ENCODE data around the gene C19orf67.
"Not testable (repeated sequence)": the region's sequence is repeated elsewhere in the genome, so short reads cannot be mapped to it uniquely, and the experiment has no call there.

The C19orf67 gene

DNA sequence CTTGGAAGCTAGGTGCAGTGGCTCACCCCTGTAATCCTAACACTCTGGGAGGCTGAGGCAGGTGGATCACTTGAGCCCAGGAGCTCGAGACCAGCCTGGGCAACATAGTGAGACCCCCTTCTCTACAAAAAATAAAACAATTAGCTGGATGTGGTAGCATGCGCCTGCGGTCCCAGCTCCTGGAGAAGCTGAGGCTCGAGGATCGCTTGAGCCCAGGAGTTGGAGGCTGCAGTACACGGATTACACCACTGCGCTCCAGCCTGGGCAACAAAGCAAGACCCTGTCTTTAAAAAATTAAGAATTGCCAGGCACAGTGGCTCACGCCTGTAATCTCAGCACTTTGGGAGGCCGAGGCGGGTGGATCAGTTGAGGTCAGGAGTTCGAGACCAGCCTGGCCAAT lies 34.6 kb downstream of the C19orf67 start:
- peaks cover 53% of the 10 kb centered on the region for H3K36me3 ChIP-seq (ENCODE audit: control insufficient read depth, insufficient read depth, low read length)
- DNase-seq; H3K4me3 ChIP-seq (ENCODE audit: insufficient read depth, low read depth, low read length, poor library complexity, severe bottlenecking); H3K27ac ChIP-seq (ENCODE audit: insufficient read depth, low read length, poor library complexity, severe bottlenecking); H3K27me3 ChIP-seq (replicated peaks; ENCODE audit: control insufficient read depth, insufficient read depth, low read length, poor library complexity, severe bottlenecking); H3K9me3 ChIP-seq (ENCODE audit: control insufficient read depth, low read length); H3K4me1 ChIP-seq (ENCODE audit: control insufficient read depth, insufficient read depth, low read length, poor library complexity, severe bottlenecking): not testable (repeated sequence)

DNA sequence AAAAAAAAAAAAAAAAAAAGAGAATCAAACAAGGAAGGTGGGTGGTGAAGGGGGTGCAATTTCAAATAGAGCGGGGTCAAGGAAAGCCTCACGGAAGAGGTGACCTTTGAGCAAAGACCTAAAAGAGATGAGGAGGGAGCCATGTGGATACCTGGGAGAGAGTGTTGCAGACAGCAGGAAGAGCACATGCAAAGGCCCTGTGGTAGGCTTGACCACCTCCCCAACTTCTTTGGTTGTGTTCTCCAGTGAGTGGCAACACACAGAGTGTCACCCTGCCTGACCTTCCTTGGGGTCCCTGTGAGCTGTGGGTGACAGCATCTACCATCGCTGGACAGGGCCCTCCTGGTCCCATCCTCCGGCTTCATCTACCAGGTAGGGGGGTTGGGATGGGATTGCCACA lies 35.1 kb downstream of the C19orf67 start:
- Histone ChIP-seq H3K27me3 (replicated peaks; ENCODE audit: control insufficient read depth, insufficient read depth, low read length, poor library complexity, severe bottlenecking) (no peaks in the 10 kb centered on the region), H3K9me3 (ENCODE audit: control insufficient read depth, low read length) (no peaks in the 10 kb centered on the region), H3K27ac (ENCODE audit: insufficient read depth, low read length, poor library complexity, severe bottlenecking) (no peak overlapping the region), H3K4me1 (ENCODE audit: control insufficient read depth, insufficient read depth, low read length, poor library complexity, severe bottlenecking) (no peaks in the 10 kb centered on the region), H3K4me3 (ENCODE audit: insufficient read depth, low read depth, low read length, poor library complexity, severe bottlenecking) (no peak overlapping the region), H3K36me3 (ENCODE audit: control insufficient read depth, insufficient read depth, low read length) (peaks cover 55% of the 10 kb centered on the region)
- DNase-seq = no peak

DNA sequence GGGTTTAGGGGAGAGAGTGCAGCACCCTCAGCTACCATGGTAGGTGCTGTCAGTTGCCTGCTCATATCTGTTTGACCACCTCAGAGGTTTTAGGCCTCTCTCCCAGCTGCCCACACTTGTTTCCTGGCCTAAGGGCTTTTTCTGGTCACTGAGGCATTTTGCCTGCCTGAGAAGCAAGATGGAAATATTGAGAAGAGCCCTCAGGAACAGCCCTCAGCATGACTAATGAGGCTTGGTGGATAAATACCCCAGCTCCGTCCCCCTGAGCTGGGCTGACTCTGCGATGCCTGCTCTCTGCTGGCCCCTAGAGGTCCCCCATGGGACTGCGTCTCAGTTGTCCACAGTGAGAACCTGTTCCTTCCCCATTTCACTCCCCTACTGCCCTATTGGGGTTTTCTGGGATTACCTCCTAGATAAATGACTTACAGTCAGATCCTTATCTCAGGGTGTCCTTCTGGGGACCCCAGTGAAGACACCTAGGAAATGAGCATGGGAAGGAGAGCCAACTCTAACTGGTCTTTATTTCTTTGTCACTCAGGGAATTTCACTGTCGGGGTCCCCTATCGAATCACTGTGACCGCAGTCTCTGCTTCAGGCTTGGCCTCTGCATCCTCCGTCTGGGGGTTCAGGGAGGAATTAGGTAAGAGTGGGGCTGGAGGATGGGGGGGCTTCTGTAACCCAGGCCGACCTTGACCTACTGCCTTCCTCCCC lies 37.0 kb downstream of the C19orf67 start:
- Histone ChIP-seq H3K4me1 (ENCODE audit: control insufficient read depth, insufficient read depth, low read length, poor library complexity, severe bottlenecking) (no peaks in the 10 kb centered on the region), H3K9me3 (ENCODE audit: control insufficient read depth, low read length) (no peaks in the 10 kb centered on the region), H3K36me3 (ENCODE audit: control insufficient read depth, insufficient read depth, low read length) (peaks cover 71% of the 10 kb centered on the region), H3K27me3 (replicated peaks; ENCODE audit: control insufficient read depth, insufficient read depth, low read length, poor library complexity, severe bottlenecking) (no peaks in the 10 kb centered on the region), H3K4me3 (ENCODE audit: insufficient read depth, low read depth, low read length, poor library complexity, severe bottlenecking) (no peak overlapping the region), H3K27ac (ENCODE audit: insufficient read depth, low read length, poor library complexity, severe bottlenecking) (peak overlapping the region; percentile 5)
- peak; percentile 49 to 57 (median 52) for DNase-seq

DNA sequence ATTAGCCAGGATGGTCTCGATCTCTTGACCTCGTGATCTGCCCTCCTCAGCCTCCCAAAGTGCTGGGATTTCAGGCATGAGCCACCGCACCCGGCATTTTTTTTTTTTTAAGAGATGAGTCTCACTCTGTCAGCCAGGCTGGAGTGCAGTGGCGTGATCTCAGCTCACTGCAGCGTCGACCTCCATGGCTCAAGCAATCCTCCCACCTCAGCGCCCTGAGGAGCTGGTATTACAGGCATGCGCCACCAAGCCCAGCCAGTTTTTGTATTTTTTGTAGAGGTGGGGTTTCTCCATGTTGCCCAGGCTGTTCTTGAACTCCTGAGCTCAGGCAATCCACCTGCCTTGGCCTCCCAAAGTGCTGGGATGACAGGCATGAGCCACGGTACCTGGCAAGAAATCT lies 37.7 kb downstream of the C19orf67 start:
- H3K9me3 ChIP-seq (ENCODE audit: control insufficient read depth, low read length); H3K4me3 ChIP-seq (ENCODE audit: insufficient read depth, low read depth, low read length, poor library complexity, severe bottlenecking); H3K27ac ChIP-seq (ENCODE audit: insufficient read depth, low read length, poor library complexity, severe bottlenecking); DNase-seq; H3K27me3 ChIP-seq (replicated peaks; ENCODE audit: control insufficient read depth, insufficient read depth, low read length, poor library complexity, severe bottlenecking); H3K4me1 ChIP-seq (ENCODE audit: control insufficient read depth, insufficient read depth, low read length, poor library complexity, severe bottlenecking): not testable (repeated sequence)
- H3K36me3 ChIP-seq (ENCODE audit: control insufficient read depth, insufficient read depth, low read length) = peaks cover 70% of the 10 kb centered on the region

DNA sequence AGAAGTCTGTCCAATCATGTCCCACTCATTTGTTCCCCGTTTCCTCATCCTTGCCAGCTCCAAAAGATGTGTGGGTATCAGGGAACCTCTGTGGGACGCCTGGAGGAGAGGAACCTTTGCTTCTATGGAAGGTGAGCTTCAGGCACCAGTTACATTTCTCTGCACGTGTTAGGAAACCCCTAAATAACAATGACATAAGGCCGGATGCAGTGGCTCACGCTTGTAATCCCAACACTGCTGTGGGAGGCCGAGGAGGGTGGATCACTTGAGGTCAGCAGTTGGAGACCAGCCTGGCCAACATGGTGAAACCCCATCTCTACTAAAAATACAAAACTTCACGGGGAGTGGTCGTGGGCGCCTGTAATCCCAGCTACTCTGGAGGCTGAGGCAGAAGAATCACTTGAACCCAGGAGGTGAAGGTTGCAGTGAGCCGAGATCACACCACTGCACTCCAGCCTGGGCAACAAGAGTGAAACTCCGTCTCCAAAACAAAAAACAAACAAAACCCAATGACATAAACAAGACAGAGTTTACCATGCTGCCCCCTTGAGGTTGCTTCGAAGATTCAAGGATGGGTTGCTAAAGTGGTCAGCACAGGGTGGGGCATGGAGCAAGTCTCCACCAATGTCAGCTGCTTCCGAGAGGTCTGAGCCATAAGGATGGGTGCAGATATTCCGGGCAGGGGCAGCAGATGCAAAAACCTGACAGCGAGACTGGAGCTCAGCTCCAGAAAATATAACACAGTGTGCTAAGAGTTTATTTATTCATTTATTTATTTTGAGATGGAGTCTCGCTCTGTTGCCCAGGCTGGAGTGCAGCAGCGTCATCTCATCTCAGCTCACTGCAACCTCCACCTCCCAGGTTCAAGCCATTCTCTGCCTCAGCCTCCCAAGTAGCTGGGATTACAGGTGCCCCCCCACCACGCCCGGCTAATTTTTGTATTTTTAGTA lies 42.6 kb downstream of the C19orf67 start:
- H3K4me1 ChIP-seq (ENCODE audit: control insufficient read depth, insufficient read depth, low read length, poor library complexity, severe bottlenecking); H3K4me3 ChIP-seq (ENCODE audit: insufficient read depth, low read depth, low read length, poor library complexity, severe bottlenecking); H3K27me3 ChIP-seq (replicated peaks; ENCODE audit: control insufficient read depth, insufficient read depth, low read length, poor library complexity, severe bottlenecking); H3K9me3 ChIP-seq (ENCODE audit: control insufficient read depth, low read length): not testable (repeated sequence)
- peak in 1 of 3 donors; percentile 29 for DNase-seq
- Histone ChIP-seq H3K36me3 (ENCODE audit: control insufficient read depth, insufficient read depth, low read length) (peaks cover 69% of the 10 kb centered on the region), H3K27ac (ENCODE audit: insufficient read depth, low read length, poor library complexity, severe bottlenecking) (peak overlapping the region; percentile 62)

DNA sequence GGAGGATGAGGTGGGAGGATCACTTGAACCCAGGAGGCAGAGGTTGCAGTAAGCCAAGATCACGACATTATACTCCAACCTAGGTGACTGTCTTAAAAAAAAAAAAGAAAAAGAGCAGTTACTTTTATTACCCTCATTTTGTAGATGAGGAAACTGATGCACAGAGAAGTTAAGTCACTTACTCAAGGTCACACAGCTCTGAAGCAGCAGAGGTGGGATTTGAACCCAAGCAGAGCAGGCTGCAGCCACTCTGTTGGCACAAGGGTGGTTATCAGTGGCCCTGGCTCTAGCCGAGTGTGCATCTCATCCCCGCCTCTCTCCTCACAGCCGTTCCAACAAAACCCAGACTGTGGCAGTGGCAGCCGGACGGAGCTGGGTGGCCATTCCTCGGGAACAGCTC lies 46.4 kb downstream of the C19orf67 start:
- no peak for DNase-seq
- Histone ChIP-seq H3K36me3 (ENCODE audit: control insufficient read depth, insufficient read depth, low read length) (peaks cover 60% of the 10 kb centered on the region), H3K27me3 (replicated peaks; ENCODE audit: control insufficient read depth, insufficient read depth, low read length, poor library complexity, severe bottlenecking) (no peaks in the 10 kb centered on the region), H3K4me1 (ENCODE audit: control insufficient read depth, insufficient read depth, low read length, poor library complexity, severe bottlenecking) (peaks cover 3% of the 10 kb centered on the region), H3K9me3 (ENCODE audit: control insufficient read depth, low read length) (no peaks in the 10 kb centered on the region), H3K27ac (ENCODE audit: insufficient read depth, low read length, poor library complexity, severe bottlenecking) (no peak overlapping the region), H3K4me3 (ENCODE audit: insufficient read depth, low read depth, low read length, poor library complexity, severe bottlenecking) (no peak overlapping the region)

DNA sequence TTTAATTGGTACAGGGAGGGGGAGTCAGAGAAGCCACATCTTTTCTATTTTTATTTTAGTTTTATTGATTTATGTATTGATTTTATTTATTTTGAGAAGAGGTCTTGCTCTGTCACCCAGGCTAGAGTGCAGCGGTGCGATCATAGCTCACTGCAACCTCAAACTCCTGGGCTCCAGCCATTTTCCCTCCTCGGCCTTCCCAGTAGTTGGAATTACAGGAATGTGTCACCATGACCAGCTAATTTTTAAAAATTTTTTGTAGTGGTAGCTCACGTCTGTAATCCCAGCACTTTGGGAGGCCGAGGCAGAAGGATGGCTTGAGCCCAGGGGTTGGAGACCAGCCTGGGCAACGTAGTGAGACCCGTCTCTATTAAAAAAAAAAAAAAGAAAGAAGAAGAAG lies 49.9 kb downstream of the C19orf67 start:
- DNase-seq = no peak

DNA sequence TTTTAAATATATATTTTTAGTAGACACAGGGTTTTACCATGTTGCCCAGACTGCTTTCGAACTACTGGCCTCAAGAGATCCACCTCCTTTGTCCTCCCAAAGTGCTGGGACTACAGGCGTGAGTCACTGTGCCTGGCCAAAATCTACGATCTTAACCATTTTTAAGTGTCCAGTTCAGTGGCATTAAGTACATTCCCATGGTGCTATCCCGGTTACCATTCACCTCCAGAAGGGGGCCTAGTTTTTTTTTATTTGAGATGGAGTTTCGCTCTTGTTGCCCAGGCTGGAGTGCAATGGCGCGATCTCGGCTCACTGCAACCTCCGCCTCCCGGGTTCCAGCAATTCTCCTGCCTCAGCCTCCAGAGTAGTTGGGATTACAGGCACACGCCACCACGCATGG lies 50.4 kb downstream of the C19orf67 start:
- H3K4me1 ChIP-seq (ENCODE audit: control insufficient read depth, insufficient read depth, low read length, poor library complexity, severe bottlenecking) = peaks cover 15% of the 10 kb centered on the region
- DNase-seq = not testable (repeated sequence)

More for the DNA sequence above, 49.9 kb downstream of the C19orf67 start:
- peaks cover 13% of the 10 kb centered on the region for H3K4me1 ChIP-seq (ENCODE audit: control insufficient read depth, insufficient read depth, low read length, poor library complexity, severe bottlenecking)
- peaks cover 36% of the 10 kb centered on the region for H3K36me3 ChIP-seq (ENCODE audit: control insufficient read depth, insufficient read depth, low read length)
- H3K27ac ChIP-seq (ENCODE audit: insufficient read depth, low read length, poor library complexity, severe bottlenecking) = no peak overlapping the region
- H3K27me3 ChIP-seq (replicated peaks; ENCODE audit: control insufficient read depth, insufficient read depth, low read length, poor library complexity, severe bottlenecking) = no peaks in the 10 kb centered on the region
- H3K4me3 ChIP-seq (ENCODE audit: insufficient read depth, low read depth, low read length, poor library complexity, severe bottlenecking) = no peak overlapping the region
- H3K9me3 ChIP-seq (ENCODE audit: control insufficient read depth, low read length) = no peaks in the 10 kb centered on the region

DNA sequence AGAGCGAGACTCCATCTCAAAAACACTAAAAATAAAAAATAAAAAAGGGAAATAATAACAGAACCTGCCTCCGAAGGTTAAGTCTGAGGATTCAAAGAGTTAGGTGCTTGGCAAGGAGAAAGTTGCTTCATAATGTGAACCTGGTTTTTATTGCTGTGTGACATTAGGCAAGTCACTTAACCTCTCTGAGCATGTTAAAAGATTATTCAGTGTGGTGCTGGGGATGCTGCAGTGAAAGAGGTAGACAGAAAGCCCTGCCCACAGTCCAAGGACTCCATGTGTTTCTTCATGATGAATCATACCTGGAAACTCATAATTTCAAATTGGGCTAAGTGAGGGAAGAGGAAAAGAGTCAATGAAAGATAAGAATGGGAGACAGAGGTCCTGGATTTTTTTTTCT lies 51.6 kb downstream of the C19orf67 start:
- no peaks in the 10 kb centered on the region for H3K27me3 ChIP-seq (replicated peaks; ENCODE audit: control insufficient read depth, insufficient read depth, low read length, poor library complexity, severe bottlenecking)
- H3K36me3 ChIP-seq (ENCODE audit: control insufficient read depth, insufficient read depth, low read length) = peaks cover 19% of the 10 kb centered on the region
- no peak for DNase-seq
- no peak overlapping the region for H3K27ac ChIP-seq (ENCODE audit: insufficient read depth, low read length, poor library complexity, severe bottlenecking)
- no peak overlapping the region for H3K4me3 ChIP-seq (ENCODE audit: insufficient read depth, low read depth, low read length, poor library complexity, severe bottlenecking)
- H3K4me1 ChIP-seq (ENCODE audit: control insufficient read depth, insufficient read depth, low read length, poor library complexity, severe bottlenecking) = peaks cover 15% of the 10 kb centered on the region
- H3K9me3 ChIP-seq (ENCODE audit: control insufficient read depth, low read length) = no peaks in the 10 kb centered on the region

More for the DNA sequence above, 50.4 kb downstream of the C19orf67 start:
- H3K36me3 ChIP-seq (ENCODE audit: control insufficient read depth, insufficient read depth, low read length) = peaks cover 31% of the 10 kb centered on the region
- not testable (repeated sequence) for H3K9me3 ChIP-seq (ENCODE audit: control insufficient read depth, low read length); H3K27me3 ChIP-seq (replicated peaks; ENCODE audit: control insufficient read depth, insufficient read depth, low read length, poor library complexity, severe bottlenecking); H3K4me3 ChIP-seq (ENCODE audit: insufficient read depth, low read depth, low read length, poor library complexity, severe bottlenecking); H3K27ac ChIP-seq (ENCODE audit: insufficient read depth, low read length, poor library complexity, severe bottlenecking)

Data from effector memory CD4-positive, alpha-beta T cell (primary cell).